NCI-H1105 (cell line): ENCODE measurements around the gene PDZRN4.
"Not testable (repeated sequence)": the region's sequence is repeated elsewhere in the genome, so short reads cannot be mapped to it uniquely, and the experiment has no call there.

Experiments
- DNase-seq: peaks from one replicate; lab custom pipeline; 2025; lab: John Stamatoyannopoulos, UW

Gene PDZRN4

GRCh38 chr12:41564816-41565215 is 376.7 kb downstream of the PDZRN4 start:
- DNase-seq, result no peak

- no peak for DNase-seq
Measured at GRCh38 chr12:41566703-41567102, 378.6 kb downstream of the PDZRN4 start.

- DNase-seq, result no peak
Measured at GRCh38 chr12:41573445-41573844, 385.3 kb downstream of the PDZRN4 start.

GRCh38 chr12:41576925-41577324 is 388.8 kb downstream of the PDZRN4 start:
- no peak for DNase-seq

GRCh38 chr12:41577995-41578394 is 389.9 kb downstream of the PDZRN4 start:
- no peak for DNase-seq

- no peak for DNase-seq
Measured at GRCh38 chr12:41585784-41586183, 397.7 kb downstream of the PDZRN4 start.

- no peak for DNase-seq
Measured at GRCh38 chr12:41587574-41587973, 399.5 kb downstream of the PDZRN4 start.

- DNase-seq, result no peak
Measured at GRCh38 chr12:41589878-41590277, 401.8 kb downstream of the PDZRN4 start.

GRCh38 chr12:41596190-41596589 is 408.1 kb downstream of the PDZRN4 start:
- no peak for DNase-seq

- no peak for DNase-seq
Measured at GRCh38 chr12:41604830-41605229, 416.7 kb downstream of the PDZRN4 start.

- DNase-seq, result no peak
Measured at GRCh38 chr12:41605545-41606305, 417.6 kb downstream of the PDZRN4 start.

- DNase-seq, result no peak
Measured at GRCh38 chr12:41606468-41607445, 418.6 kb downstream of the PDZRN4 start.

- DNase-seq, result no peak
Measured at GRCh38 chr12:41612892-41613557, 424.9 kb downstream of the PDZRN4 start.

- not testable (repeated sequence) for DNase-seq
Measured at GRCh38 chr12:41615174-41615573, 427.1 kb downstream of the PDZRN4 start.

GRCh38 chr12:41619705-41620104 is 431.6 kb downstream of the PDZRN4 start:
- no peak for DNase-seq

GRCh38 chr12:41621291-41621690 is 433.2 kb downstream of the PDZRN4 start:
- DNase-seq, result no peak
